Panc1 (cell line): Measurements from ENCODE around the gene GRK1. TPM values are rescaled to one million over a fixed set of nuclear protein-coding genes. Genes with fewer than 3 reads are reported as not detected.

Experiments used
- ATAC-seq: fragments of 200-7000 bp; cut with Tn5 transposase; 2 replicates; pipeline ENCODE4 v1.9.1; 2020; ENCODE audit warnings: mild to moderate bottlenecking, moderate library complexity
- BruUV-seq: library from RNA; stranded (reverse); fragments of 400-500 nt; replicated peaks from 2 replicates; lab custom pipeline; 2021; lab: Mats Ljungman, UMichigan
- CTCF ChIA-PET: fragments of 300-600 bp; sonication (Branson Sonifier 250); formaldehyde crosslinking; loops from one replicate; lab custom pipeline; 2022; ENCODE audit warnings: antibody characterized with exemption; lab: Charles Lee
- POLR2A ChIA-PET: fragments of 300-600 bp; sonication (Branson Sonifier 250); formaldehyde crosslinking; loops from one replicate; lab custom pipeline; 2022; ENCODE audit warnings: antibody characterized with exemption; lab: Charles Lee
- DNase-seq: peaks from one replicate; pipeline ENCODE4 v3.0.0-alpha.2; 2010; ENCODE audit warnings: low read depth, low spot score
- H3K27ac ChIP-seq: 2 replicates; pipeline ENCODE4 v1.5.1; 2011; ENCODE audit warnings: mild to moderate bottlenecking, low read length, inconsistent platforms
- H3K27me3 ChIP-seq: fragments of 200-500 bp; sonication (Bioruptor generic); 2 replicates; pipeline ENCODE4 v1.6.0; 2014; ENCODE audit warnings: low read length, inconsistent platforms; ENCODE audit not compliant: control insufficient read depth, insufficient read depth
- H3K36me3 ChIP-seq: fragments of 200-500 bp; sonication (Bioruptor generic); 2 replicates; pipeline ENCODE4 v1.5.1; 2014; ENCODE audit warnings: inconsistent platforms, mild to moderate bottlenecking, low read length, moderate library complexity; ENCODE audit not compliant: control insufficient read depth, insufficient read depth
- H3K4me1 ChIP-seq: 2 replicates; pipeline ENCODE4 v1.5.1; 2011; ENCODE audit warnings: inconsistent platforms, mild to moderate bottlenecking, low read length, moderate library complexity; ENCODE audit not compliant: control insufficient read depth, insufficient read depth
- H3K4me3 ChIP-seq, 2 experiments: 2 replicates each; pipeline ENCODE4 v1.5.1; 2011 to 2012; ENCODE audit warnings: low read depth in 2 of 2, low read length in 2 of 2, mild to moderate bottlenecking in 2 of 2, inconsistent platforms in 1 of 2, moderate library complexity in 1 of 2
- H3K9me3 ChIP-seq: fragments of 200-500 bp; sonication (Bioruptor generic); 2 replicates; pipeline ENCODE4 v1.5.1; 2014; ENCODE audit warnings: low read depth, mild to moderate bottlenecking, inconsistent platforms, low read length, moderate library complexity; ENCODE audit not compliant: control insufficient read depth, insufficient read depth
- CTCF ChIP-seq: fragments of 450-650 bp; IDR thresholded peaks from 2 replicates; pipeline ENCODE4 v1.5.1; 2017; ENCODE audit warnings: mild to moderate bottlenecking
- POLR2AphosphoS5 ChIP-seq: IDR thresholded peaks from 2 replicates; pipeline ENCODE4 v1.6.1; 2012; ENCODE audit warnings: mild to moderate bottlenecking, low read depth, low read length, moderate library complexity
- REST ChIP-seq, 2 experiments: IDR thresholded peaks; 2 replicates each; pipeline ENCODE4 v1.6.1; 2011 to 2012; ENCODE audit warnings: low read depth in 2 of 2, control low read depth in 1 of 2, low read length in 1 of 2, mild to moderate bottlenecking in 1 of 2, moderate library complexity in 1 of 2; ENCODE audit not compliant: insufficient read depth in 1 of 2
- SIN3A ChIP-seq: IDR thresholded peaks from 2 replicates; pipeline ENCODE4 v1.6.1; 2012; ENCODE audit warnings: low read depth, mild to moderate bottlenecking, low read length, moderate library complexity, borderline replicate concordance; ENCODE audit not compliant: insufficient read depth
- TCF7L2 ChIP-seq: IDR thresholded peaks from 2 replicates; pipeline ENCODE4 v1.6.1; 2011; ENCODE audit warnings: mild to moderate bottlenecking, low read depth, low read length, inconsistent platforms
- in situ Hi-C: cut with HindIII; loops from 2 replicates; pipeline ENCODE4 v1.10.0; 2016; ENCODE audit warnings: low sequenced_read_pairs, low pct_unique_long_range_greater_than_20kb
- intact Hi-C: fragments of 100-400 bp; cut with micrococcal nuclease; formaldehyde crosslinking; loops from one replicate; pipeline ENCODE4 v1.10.0; 2022; ENCODE audit not compliant: unreplicated experiment
- total RNA-seq: library from RNA; stranded (reverse); gene quantifications from one replicate; pipeline ENCODE4 v1.2.1, GENCODE V29; 2021; ENCODE audit not compliant: unreplicated experiment

GRK1 gene
- total RNA-seq, 1 experiment from 2014 or later = 1.8 TPM

GRCh38 chr13:113627136-113627535 is 39.9 kb upstream of the GRK1 start:
- no TSS peak for BruUV-seq
- no peaks in the 10 kb centered on the region for H3K27me3 ChIP-seq
- no peak overlapping the region for H3K4me3 ChIP-seq
- ChIA-PET POLR2A (no interaction called here), CTCF (no interaction called here)
- TF ChIP-seq SIN3A = no peak
- no peak for TF ChIP-seq TCF7L2
- no peak for TF ChIP-seq POLR2AphosphoS5
- TF ChIP-seq CTCF = no peak
- ATAC-seq = no peak
- no peak for DNase-seq
- in situ Hi-C loops = no loop called here
- no peaks in the 10 kb centered on the region for H3K9me3 ChIP-seq
- H3K36me3 ChIP-seq = no peaks in the 10 kb centered on the region; the same call in 1 of the 2 replicates
- intact Hi-C loops = no loop called here
- H3K27ac ChIP-seq = no peak overlapping the region
- H3K4me1 ChIP-seq = peaks cover 3% of the 10 kb centered on the region; the same call in 1 of the 2 replicates

GRCh38 chr13:113628291-113629270 is 38.4 kb upstream of the GRK1 start:
- ChIA-PET POLR2A (no interaction called here), CTCF (no interaction called here)
- Histone ChIP-seq H3K27ac (no peak overlapping the region), H3K4me1 (peaks cover 3% of the 10 kb centered on the region; the same call in 1 of the 2 replicates), H3K4me3 (no peak overlapping the region), H3K9me3 (no peaks in the 10 kb centered on the region), H3K27me3 (no peaks in the 10 kb centered on the region), H3K36me3 (no peaks in the 10 kb centered on the region; the same call in 1 of the 2 replicates)
- TF ChIP-seq CTCF (no peak), SIN3A (no peak), REST (IDR thresholded peaks at IDR 0.05; ENCODE audit: insufficient read depth in 1 of 2, low read depth in 2 of 2, low read length in 1 of 2) (no peak), TCF7L2 (no peak), POLR2AphosphoS5 (no peak)
- no TSS peak for BruUV-seq
- DNase-seq (no peak), ATAC-seq (no peak)
- intact Hi-C loops = no loop called here
- in situ Hi-C loops = no loop called here
